IMR-90 (cell line): ENCODE measurements around the gene HUWE1. TPM values are rescaled to one million over a fixed set of nuclear protein-coding genes. Genes with fewer than 3 reads are reported as not detected.

Source experiments
- ATAC-seq: fragments of 200-7000 bp; cut with Tn5 transposase; 2 replicates; pipeline ENCODE4 v1.9.1; 2020; ENCODE audit warnings: low read depth, mild to moderate bottlenecking, moderate library complexity
- BruUV-seq: library from RNA; stranded (reverse); fragments of 400-500 nt; replicated peaks from 2 replicates; lab custom pipeline; 2021; lab: Mats Ljungman, UMichigan
- CTCF ChIA-PET: fragments of 300-600 bp; formaldehyde crosslinking; extraction: SDS; loops from one replicate; lab custom pipeline; 2021; ENCODE audit warnings: antibody characterized with exemption; lab: Yijun Ruan, JAX
- POLR2A ChIA-PET: fragments of 300-600 bp; sonication (Branson Sonifier 250); formaldehyde crosslinking; loops from one replicate; lab custom pipeline; 2022; ENCODE audit warnings: antibody characterized with exemption; ENCODE audit not compliant: unreplicated experiment; lab: Charles Lee
- DNase-seq: peaks from one replicate; pipeline ENCODE4 v3.0.0; 2013
- H2AFZ ChIP-seq: replicated peaks from 2 replicates; pipeline ENCODE3; 2013; ENCODE audit warnings: low read length, mild to moderate bottlenecking; ENCODE audit not compliant: poor library complexity
- H2AK5ac ChIP-seq: 2 replicates; pipeline ENCODE4 v1.6.1; 2013; ENCODE audit warnings: low read depth, low read length, inconsistent platforms
- H2AK9ac ChIP-seq: replicated peaks from 2 replicates; pipeline ENCODE3; 2013; ENCODE audit warnings: mild to moderate bottlenecking, low read depth, low read length, moderate library complexity; ENCODE audit not compliant: poor library complexity
- H2BK120ac ChIP-seq: 2 replicates; pipeline ENCODE4 v1.6.1; 2013; ENCODE audit warnings: low read depth, low read length, inconsistent platforms
- H2BK15ac ChIP-seq: 3 replicates; pipeline ENCODE4 v1.6.1; 2013; ENCODE audit warnings: low read depth, low read length, inconsistent platforms
- H2BK20ac ChIP-seq: 2 replicates; pipeline ENCODE4 v1.6.1; 2013; ENCODE audit warnings: low read depth, mild to moderate bottlenecking, inconsistent platforms, low read length, moderate library complexity
- H2BK5ac ChIP-seq: 2 replicates; pipeline ENCODE4 v1.6.1; 2013; ENCODE audit warnings: mild to moderate bottlenecking, low read depth, low read length, inconsistent platforms; ENCODE audit not compliant: poor library complexity, severe bottlenecking
- H3K14ac ChIP-seq: replicated peaks from 2 replicates; pipeline ENCODE4 v1.6.1; 2013; ENCODE audit warnings: low read depth, low read length, inconsistent platforms
- H3K18ac ChIP-seq: 2 replicates; pipeline ENCODE4 v1.6.1; 2013; ENCODE audit warnings: low read depth, low read length, control low read depth
- H3K23ac ChIP-seq: 2 replicates; pipeline ENCODE4 v1.6.1; 2013; ENCODE audit warnings: low read depth, low read length, inconsistent platforms
- H3K27ac ChIP-seq: 2 replicates; pipeline ENCODE4 v1.5.1; 2013; ENCODE audit warnings: mild to moderate bottlenecking, control low read depth, low read length; ENCODE audit not compliant: insufficient read depth
- H3K27me3 ChIP-seq: 2 replicates; pipeline ENCODE4 v1.6.1; 2013; ENCODE audit warnings: low read length; ENCODE audit not compliant: control insufficient read depth, insufficient read depth
- H3K36me3 ChIP-seq: 2 replicates; pipeline ENCODE4 v1.6.1; 2013; ENCODE audit warnings: low read length, mixed read lengths; ENCODE audit not compliant: control insufficient read depth, insufficient read depth
- H3K4ac ChIP-seq: 2 replicates; pipeline ENCODE4 v1.6.1; 2013; ENCODE audit warnings: low read depth, low read length, inconsistent platforms
- H3K4me1 ChIP-seq: 2 replicates; pipeline ENCODE4 v1.6.1; 2013; ENCODE audit warnings: low read length, mixed read lengths; ENCODE audit not compliant: control insufficient read depth, insufficient read depth
- H3K4me2 ChIP-seq: 2 replicates; pipeline ENCODE4 v1.6.1; 2013; ENCODE audit warnings: low read depth, mild to moderate bottlenecking, control low read depth, low read length, moderate library complexity
- H3K4me3 ChIP-seq: 2 replicates; pipeline ENCODE4 v1.5.1; 2013; ENCODE audit warnings: low read depth, mild to moderate bottlenecking, control low read depth, low read length, moderate library complexity; ENCODE audit not compliant: insufficient read depth
- H3K56ac ChIP-seq: 2 replicates; pipeline ENCODE4 v1.6.1; 2013; ENCODE audit warnings: low read length, inconsistent platforms; ENCODE audit not compliant: insufficient read depth; ENCODE audit errors: extremely low read depth
- H3K79me1 ChIP-seq, 2 experiments: 2 replicates each; pipeline ENCODE4 v1.6.1; 2013; ENCODE audit warnings: low read length in 2 of 2, inconsistent platforms in 1 of 2, low read depth in 1 of 2
- H3K9ac ChIP-seq: 2 replicates; pipeline ENCODE4 v1.6.1; 2013; ENCODE audit warnings: low read depth, low read length, control low read depth
- H3K9me1 ChIP-seq: 2 replicates; pipeline ENCODE4 v1.6.1; 2013; ENCODE audit warnings: low read length, inconsistent platforms; ENCODE audit not compliant: insufficient read depth
- H3K9me3 ChIP-seq: 2 replicates; pipeline ENCODE4 v1.6.1; 2013; ENCODE audit warnings: low read length; ENCODE audit not compliant: control insufficient read depth, insufficient read depth
- H4K20me1 ChIP-seq: 2 replicates; pipeline ENCODE4 v1.6.1; 2013; ENCODE audit warnings: low read length, inconsistent platforms; ENCODE audit not compliant: insufficient read depth
- H4K5ac ChIP-seq: 2 replicates; pipeline ENCODE4 v1.6.1; 2013; ENCODE audit warnings: mild to moderate bottlenecking, low read depth, low read length, control low read depth
- H4K8ac ChIP-seq, 2 experiments: 2 replicates each; pipeline ENCODE4 v1.6.1; 2013; ENCODE audit warnings: low read depth in 2 of 2, low read length in 2 of 2, control low read depth in 1 of 2, inconsistent platforms in 1 of 2
- H4K91ac ChIP-seq: 2 replicates; pipeline ENCODE4 v1.6.1; 2013; ENCODE audit warnings: low read depth, low read length, inconsistent platforms; ENCODE audit not compliant: insufficient read depth
- CTCF ChIP-seq: conservative IDR thresholded peaks from 2 replicates; pipeline ENCODE4 v1.5.1; 2012; ENCODE audit warnings: mild to moderate bottlenecking, low read depth, low read length, improper control_type of control experiment
- FOS ChIP-seq: fragments of 150-350 bp; IDR thresholded peaks from 2 replicates; pipeline ENCODE4 v1.6.1; 2016; ENCODE audit warnings: low read depth, low read length
- MXI1 ChIP-seq: IDR thresholded peaks from 2 replicates; pipeline ENCODE4 v1.6.1; 2012; ENCODE audit warnings: low read depth, mild to moderate bottlenecking, low read length, moderate library complexity, borderline replicate concordance
- RAD21 ChIP-seq: IDR thresholded peaks from 2 replicates; pipeline ENCODE4 v1.6.1; 2012; ENCODE audit warnings: low read length, improper control_type of control experiment
- RCOR1 ChIP-seq: IDR thresholded peaks from 2 replicates; pipeline ENCODE4 v1.6.1; 2012; ENCODE audit warnings: mild to moderate bottlenecking, low read length, improper control_type of control experiment; ENCODE audit not compliant: insufficient replicate concordance
- RFX5 ChIP-seq: IDR thresholded peaks from 2 replicates; pipeline ENCODE4 v1.8.0; 2012; ENCODE audit warnings: low read depth, mild to moderate bottlenecking, low read length, moderate library complexity
- SMC3 ChIP-seq: fragments of 150-350 bp; IDR thresholded peaks from 2 replicates; pipeline ENCODE4 v1.6.1; 2016; ENCODE audit warnings: low read depth, mild to moderate bottlenecking, antibody characterized with exemption, low read length, moderate library complexity
- WGBS, 2 experiments: methylation state at CpG; one replicate each; pipeline versions ENCODE4 v1.1.5 to v1.1.7; 2013; ENCODE audit warnings: missing lambda C conversion rate in 2 of 2; ENCODE audit not compliant: insufficient read length in 1 of 2; ENCODE audit errors: extremely low coverage in 2 of 2; 5-methylcytosine and 5-hydroxymethylcytosine counted together
- dilution Hi-C: fragments of 300-500 bp; cut with HindIII; formaldehyde crosslinking; loops from one replicate; pipeline ENCODE4 v1.14.3; 2018; ENCODE audit warnings: low sequenced_read_pairs; ENCODE audit not compliant: unreplicated experiment
- in situ Hi-C: fragments of 300-500 bp; cut with MboI; formaldehyde crosslinking; loops from 3 replicates; pipeline ENCODE4 v1.14.3; 2019; ENCODE audit warnings: low sequenced_read_pairs, inconsistent platforms, mixed read lengths
- intact Hi-C: fragments of 100-400 bp; cut with micrococcal nuclease; formaldehyde crosslinking; loops from 2 replicates; pipeline ENCODE4 v1.10.0; 2022
- polyA plus RNA-seq, 3 experiments: library from polyadenylated mRNA; depleted of rRNA; stranded (reverse); fragments of >200 nt; gene quantifications; 2 replicates each; pipeline ENCODE4 v1.2.3, GENCODE V29; 2012; ENCODE audit warnings: low replicate concordance in 1 of 3
- total RNA-seq: library from RNA; depleted of rRNA; stranded (reverse); fragments of >200 nt; gene quantifications from 2 replicates; pipeline ENCODE4 v1.2.3, GENCODE V29; 2012

HUWE1 gene
- total and polyA plus RNA-seq, 2 of the 4 experiments (the other 2 are of a cell fraction), result 47.6 to 57.7 TPM

- Histone ChIP-seq H3K56ac (no peak overlapping the region), H2AK9ac (no peak overlapping the region), H3K79me1 (no peaks in the 10 kb centered on the region), H4K8ac (no peak overlapping the region), H2AK5ac (no peak overlapping the region), H4K20me1 (no peaks in the 10 kb centered on the region), H3K27me3 (peaks cover 19% of the 10 kb centered on the region), H3K36me3 (no peaks in the 10 kb centered on the region), H3K14ac (no peak overlapping the region), H4K5ac (no peak overlapping the region), H3K9ac (no peak overlapping the region), H2BK15ac (no peak overlapping the region), H3K23ac (no peak overlapping the region), H2BK5ac (no peak overlapping the region), H4K91ac (no peak overlapping the region), H3K18ac (no peak overlapping the region), H3K4me2 (no peak overlapping the region), H3K4me1 (no peaks in the 10 kb centered on the region), H3K4me3 (no peak overlapping the region), H3K4ac (no peak overlapping the region), H2AFZ (no peak overlapping the region), H2BK120ac (no peak overlapping the region), H3K27ac (no peak overlapping the region), H2BK20ac (no peak overlapping the region), H3K9me3 (no peaks in the 10 kb centered on the region), H3K9me1 (no peaks in the 10 kb centered on the region)
- intact Hi-C loops (no loop called here), dilution Hi-C loops (no loop called here), in situ Hi-C loops (no loop called here)
- ATAC-seq, result no peak
- no peak for TF ChIP-seq MXI1
- TF ChIP-seq CTCF, result no peak
- TF ChIP-seq RFX5, result no peak
- no peak for TF ChIP-seq RAD21
- TF ChIP-seq RCOR1, result no peak
- no peak for TF ChIP-seq FOS
- no peak for TF ChIP-seq SMC3
- ChIA-PET CTCF (no interaction called here), POLR2A (no interaction called here)
- no CpG with 5 or more reads among the region's 1 CpG for WGBS, 2 experiments
- BruUV-seq, result no TSS peak
- DNase-seq, result no peak
Measured at GRCh38 chrX:53694642-53695041, 8.1 kb upstream of the HUWE1 start.
